Activated CD4-positive, CD25-positive, alpha-beta regulatory T cell treated with anti-CD3 and anti-CD28 coated beads, Interleukin-2, amount 50 U/mL, for 16 hours (primary cell): Measurements from ENCODE around the gene C12orf54.
"Not testable (repeated sequence)": the region's sequence is repeated elsewhere in the genome, so short reads cannot be mapped to it uniquely, and the experiment has no call there.

Experiments used
- DNase-seq: peaks from one replicate; pipeline ENCODE4 v3.0.0-alpha.2; 2020; ENCODE audit warnings: low read depth, low spot score

The C12orf54 gene

GRCh38 chr12:48482198-48482597 is at the start of gene C12orf54:
Gene C12orf54, plus strand, starts transcription at chr12:48482498. Its CDS starts 799 bp downstream, at chr12:48483297.
- DNase-seq, result no peak

GRCh38 chr12:48434016-48434415 is 48.3 kb upstream of the C12orf54 start:
- DNase-seq, result not testable (repeated sequence)

GRCh38 chr12:48441069-48441468 is 41.2 kb upstream of the C12orf54 start:
- no peak for DNase-seq

- no peak for DNase-seq
Observed at GRCh38 chr12:48442179-48442847, 40.0 kb upstream of the C12orf54 start.

- no peak for DNase-seq
Observed at GRCh38 chr12:48445538-48445937, 36.8 kb upstream of the C12orf54 start.

- no peak for DNase-seq
Observed at GRCh38 chr12:48446161-48446776, 36.0 kb upstream of the C12orf54 start.

GRCh38 chr12:48447755-48448154 is 34.5 kb upstream of the C12orf54 start:
- DNase-seq, result no peak

- DNase-seq, result no peak
Observed at GRCh38 chr12:48451372-48451771, 30.9 kb upstream of the C12orf54 start.

- not testable (repeated sequence) for DNase-seq
Observed at GRCh38 chr12:48452961-48453360, 29.3 kb upstream of the C12orf54 start.

GRCh38 chr12:48454667-48455066 is 27.6 kb upstream of the C12orf54 start:
- no peak for DNase-seq

GRCh38 chr12:48455116-48455515 is 27.2 kb upstream of the C12orf54 start:
- no peak for DNase-seq

- DNase-seq, result no peak
Observed at GRCh38 chr12:48459259-48459658, 23.0 kb upstream of the C12orf54 start.

- DNase-seq, result not testable (repeated sequence)
Observed at GRCh38 chr12:48469027-48469426, 13.3 kb upstream of the C12orf54 start.

- DNase-seq, result no peak
Observed at GRCh38 chr12:48472259-48472658, 10.0 kb upstream of the C12orf54 start, which contains the start of gene ANP32D. Gene ANP32D, plus strand, starts transcription at chr12:48472559. Its CDS starts 106 bp downstream, at chr12:48472665.

GRCh38 chr12:48473061-48473460 is 9.2 kb upstream of the C12orf54 start:
- DNase-seq, result no peak

GRCh38 chr12:48474497-48474896 is 7.8 kb upstream of the C12orf54 start:
- DNase-seq, result not testable (repeated sequence)

GRCh38 chr12:48482930-48483329 is 632 bp downstream of the C12orf54 start:
- no peak for DNase-seq

- DNase-seq, result no peak
Observed at GRCh38 chr12:48486261-48486660, 4.0 kb downstream of the C12orf54 start.

- DNase-seq, result no peak
Observed at GRCh38 chr12:48486679-48487078, 4.4 kb downstream of the C12orf54 start.

- DNase-seq, result no peak
Observed at GRCh38 chr12:48489012-48489411, 6.7 kb downstream of the C12orf54 start.

- not testable (repeated sequence) for DNase-seq
Observed at GRCh38 chr12:48489456-48489855, 7.2 kb downstream of the C12orf54 start.

- DNase-seq, result not testable (repeated sequence)
Observed at GRCh38 chr12:48500281-48500680, 18.0 kb downstream of the C12orf54 start.

GRCh38 chr12:48506836-48507235 is 24.5 kb downstream of the C12orf54 start:
- not testable (repeated sequence) for DNase-seq
